GM21717 (cell line): Measurements from ENCODE around the gene AKT2.

Experiments used
- ATAC-seq: cut with Tn5 transposase; IDR thresholded peaks from one replicate; pipeline ENCODE4 v1.9.1; 2021; ENCODE audit warnings: mild to moderate bottlenecking, moderate library complexity; ENCODE audit not compliant: unreplicated experiment

The AKT2 gene

DNA sequence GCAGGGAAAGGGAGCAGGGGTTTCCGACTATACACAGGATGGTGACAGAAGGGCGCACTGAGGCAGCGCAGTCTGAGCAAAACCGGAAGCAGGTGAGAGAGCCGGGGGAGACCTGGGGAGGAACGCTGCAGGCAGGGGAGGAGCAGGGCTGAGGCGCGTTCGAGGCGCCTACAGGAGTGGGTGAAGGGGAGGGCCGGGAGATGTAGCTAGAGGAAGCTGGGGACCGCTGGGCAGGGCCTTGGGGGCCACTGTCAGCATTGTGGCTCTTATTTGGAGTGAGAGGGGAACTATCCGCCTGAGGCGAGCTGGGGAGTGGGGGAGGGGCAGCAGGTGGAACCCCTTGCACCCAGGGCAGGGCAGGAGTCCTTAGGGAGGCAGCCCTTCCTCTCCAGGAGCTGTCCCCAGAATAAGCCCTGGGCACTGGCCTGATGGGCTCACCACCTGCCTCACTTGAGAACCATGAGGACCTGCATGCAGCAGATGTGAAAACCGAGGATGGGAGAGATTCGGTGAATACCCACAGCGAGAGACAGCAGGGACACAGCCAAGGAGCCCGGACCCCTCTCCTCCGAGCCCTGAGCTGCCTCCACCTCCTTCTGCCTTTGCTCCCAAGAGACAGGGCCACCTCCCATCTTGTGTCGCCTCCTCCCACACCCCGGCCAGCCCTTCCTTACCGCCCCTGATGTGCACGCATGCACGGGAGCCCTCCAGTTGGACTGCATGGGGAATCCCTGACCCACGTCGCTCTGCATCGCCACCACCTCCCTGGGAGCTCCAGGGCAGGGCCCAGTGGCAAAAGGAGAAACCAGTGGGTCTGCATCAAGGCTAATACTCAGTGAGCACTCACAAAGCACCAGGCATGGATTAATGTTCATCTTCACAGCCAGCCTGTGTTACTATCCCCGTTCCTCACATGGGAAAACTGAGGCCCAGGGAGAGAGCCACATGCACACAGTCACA lies 10.3 kb downstream of the AKT2 start:
- no peak for ATAC-seq

DNA sequence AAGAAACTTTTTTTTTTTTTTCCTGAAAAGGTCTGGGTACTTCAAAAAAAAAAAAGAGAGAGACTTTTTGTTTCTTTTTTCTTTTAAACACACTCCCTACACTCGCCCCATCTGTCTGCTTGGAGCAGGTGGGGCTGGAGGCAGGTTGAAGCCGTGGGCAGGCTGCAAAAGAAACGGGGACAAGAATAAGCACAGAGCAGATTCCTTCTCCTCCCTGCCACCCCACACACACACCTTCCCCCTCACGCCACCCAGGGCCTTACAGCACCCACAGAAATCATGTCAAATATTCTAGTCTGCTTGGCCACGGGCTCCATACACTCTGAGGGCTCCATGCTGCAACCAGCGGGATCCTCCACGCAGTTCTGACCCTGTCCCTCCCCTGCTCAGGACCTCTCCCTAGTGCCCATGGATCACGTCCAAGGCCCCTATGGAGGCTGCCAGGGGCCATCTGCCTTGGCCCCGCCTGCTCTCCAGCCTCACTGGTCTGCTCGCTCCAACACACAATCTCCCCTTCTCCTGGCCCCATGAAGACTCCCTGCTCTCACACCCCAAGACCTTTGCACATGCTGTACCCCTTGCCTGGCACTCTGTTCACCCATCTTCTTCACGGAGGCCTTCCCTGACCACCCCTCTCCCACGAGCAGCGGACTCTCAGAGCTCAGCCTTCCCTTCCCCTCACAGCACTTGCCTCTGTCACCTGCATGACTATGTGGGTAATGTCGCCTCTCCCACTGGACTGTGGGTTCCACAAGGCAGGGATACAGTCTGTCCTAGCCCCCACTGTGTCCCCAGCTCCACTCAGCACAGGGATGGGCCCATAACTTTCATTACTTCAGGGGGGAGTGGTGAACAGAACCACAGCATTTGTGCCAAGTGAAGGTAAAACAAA lies 11.4 kb downstream of the AKT2 start:
- ATAC-seq: no peak

DNA sequence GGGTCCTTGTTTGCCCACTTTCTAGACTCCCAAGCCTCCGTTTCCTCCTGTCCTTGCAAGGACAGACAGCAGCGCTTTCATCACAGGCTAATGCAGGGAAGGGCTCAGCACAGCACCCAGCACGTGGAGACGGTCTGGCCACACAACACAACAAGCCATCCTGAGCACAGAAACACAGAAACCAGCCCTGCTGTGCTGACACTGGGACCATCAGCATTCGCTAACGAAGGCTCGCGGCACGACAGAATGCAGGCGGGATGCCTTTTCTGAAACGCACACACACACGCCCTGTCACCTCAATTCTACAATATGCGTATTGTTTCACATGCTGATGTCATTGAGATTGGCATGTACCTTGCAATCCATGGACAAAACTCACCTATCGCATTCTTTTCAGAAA lies 12.9 kb downstream of the AKT2 start:
- ATAC-seq: no peak

DNA sequence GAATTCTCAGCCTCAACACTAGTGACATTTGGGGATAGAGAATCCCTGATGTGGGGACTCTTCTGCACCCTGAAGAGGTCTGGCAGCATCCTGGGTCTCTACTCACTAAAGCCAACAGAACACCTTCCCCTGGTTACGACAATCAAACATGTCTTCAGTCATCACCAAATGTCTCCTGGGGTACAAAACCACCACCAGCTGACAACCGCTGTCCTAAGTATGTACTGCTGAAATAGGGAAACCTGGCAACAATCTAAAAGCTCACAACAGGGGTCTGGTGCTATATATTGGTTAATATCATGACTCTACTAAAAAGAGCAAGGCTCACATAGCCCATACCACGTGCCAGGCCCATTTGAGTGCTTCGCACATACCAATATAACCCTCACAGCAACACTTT lies 13.4 kb downstream of the AKT2 start:
- ATAC-seq: no peak

DNA sequence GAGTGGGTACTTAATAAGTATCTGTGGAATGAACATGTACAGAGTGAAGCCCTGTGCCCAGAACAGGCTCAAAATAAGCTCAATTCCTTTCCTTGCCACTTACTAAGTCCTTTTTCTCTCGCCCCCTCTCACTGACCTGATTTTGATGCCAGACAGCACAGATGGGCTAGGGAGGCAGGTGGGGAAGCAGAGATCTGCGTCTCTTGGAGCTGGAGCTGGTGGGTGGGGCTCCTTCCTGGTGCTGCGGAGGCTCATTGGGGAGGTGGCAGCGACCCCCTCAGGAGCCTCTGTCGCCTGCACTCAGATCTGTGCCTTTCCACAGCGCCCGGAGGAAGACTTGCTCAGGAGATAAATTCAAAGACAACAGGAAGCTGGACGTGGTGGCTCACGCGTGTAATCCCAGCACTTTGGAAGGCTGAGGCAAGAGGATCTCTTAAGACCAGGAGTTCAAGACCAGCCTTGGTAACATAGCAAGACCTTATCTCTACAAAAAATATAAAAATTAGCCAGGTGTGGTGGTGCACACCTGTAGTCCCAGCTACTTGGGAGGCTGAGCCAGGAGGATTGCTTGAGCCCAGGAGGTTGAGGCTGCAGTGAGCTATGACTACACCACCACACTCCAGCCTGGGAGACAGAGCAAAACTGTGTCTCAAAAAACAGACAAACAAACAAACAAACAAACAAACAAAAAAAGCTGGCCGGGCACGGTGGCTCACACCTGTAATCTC lies 14.6 kb downstream of the AKT2 start:
- no peak for ATAC-seq

DNA sequence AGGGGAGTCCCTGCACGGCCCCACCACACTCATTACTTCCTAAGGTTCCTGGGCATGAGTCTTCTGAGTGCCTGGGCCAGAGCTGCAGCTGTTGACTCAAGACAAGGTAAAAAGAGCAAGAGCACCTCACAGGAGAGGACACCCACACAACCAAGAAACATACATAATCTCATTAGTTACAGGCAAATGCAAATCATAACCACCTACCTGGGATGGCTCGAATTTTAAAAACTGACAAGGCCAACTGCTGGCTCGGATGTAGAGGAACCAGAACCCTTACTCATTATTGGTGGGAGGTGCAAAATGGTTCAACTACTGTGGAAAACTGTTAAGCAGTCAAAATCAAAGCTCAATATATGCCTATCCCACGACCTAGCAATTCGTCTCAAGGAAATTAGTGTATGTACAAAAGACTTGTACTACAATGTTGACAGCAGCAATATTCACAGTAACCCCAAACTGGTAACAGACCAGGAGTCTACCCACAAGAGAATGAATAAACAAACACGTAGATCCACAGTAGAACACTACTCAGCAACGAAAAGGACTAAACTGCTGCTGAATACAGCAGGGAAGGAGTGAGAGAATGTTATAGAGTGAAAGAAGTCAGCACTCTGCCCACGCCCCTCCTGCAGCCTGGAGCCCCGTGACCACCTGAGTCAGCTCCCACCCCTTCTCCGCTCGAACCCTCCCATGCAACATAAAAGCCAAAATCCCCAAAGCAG lies 15.8 kb downstream of the AKT2 start:
- no peak for ATAC-seq

DNA sequence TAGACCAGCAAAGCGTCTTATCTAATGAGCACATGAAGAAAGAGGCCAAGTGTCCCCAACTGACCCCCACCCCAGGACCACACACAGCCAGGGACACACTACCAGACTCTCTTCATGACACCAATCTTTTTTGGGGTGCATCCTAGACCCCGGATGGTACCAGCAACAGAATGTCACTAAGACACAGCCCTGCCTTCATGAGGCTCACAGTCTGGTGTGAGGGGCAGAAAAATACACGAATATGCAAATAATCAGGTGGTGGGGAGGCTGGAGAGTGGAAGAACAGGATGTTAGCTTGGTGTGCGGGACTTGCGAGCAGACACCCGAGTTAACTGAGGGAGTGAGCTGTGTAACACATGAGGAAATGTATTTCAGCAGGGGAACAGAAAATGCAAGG lies 17.5 kb downstream of the AKT2 start:
- ATAC-seq: no peak

DNA sequence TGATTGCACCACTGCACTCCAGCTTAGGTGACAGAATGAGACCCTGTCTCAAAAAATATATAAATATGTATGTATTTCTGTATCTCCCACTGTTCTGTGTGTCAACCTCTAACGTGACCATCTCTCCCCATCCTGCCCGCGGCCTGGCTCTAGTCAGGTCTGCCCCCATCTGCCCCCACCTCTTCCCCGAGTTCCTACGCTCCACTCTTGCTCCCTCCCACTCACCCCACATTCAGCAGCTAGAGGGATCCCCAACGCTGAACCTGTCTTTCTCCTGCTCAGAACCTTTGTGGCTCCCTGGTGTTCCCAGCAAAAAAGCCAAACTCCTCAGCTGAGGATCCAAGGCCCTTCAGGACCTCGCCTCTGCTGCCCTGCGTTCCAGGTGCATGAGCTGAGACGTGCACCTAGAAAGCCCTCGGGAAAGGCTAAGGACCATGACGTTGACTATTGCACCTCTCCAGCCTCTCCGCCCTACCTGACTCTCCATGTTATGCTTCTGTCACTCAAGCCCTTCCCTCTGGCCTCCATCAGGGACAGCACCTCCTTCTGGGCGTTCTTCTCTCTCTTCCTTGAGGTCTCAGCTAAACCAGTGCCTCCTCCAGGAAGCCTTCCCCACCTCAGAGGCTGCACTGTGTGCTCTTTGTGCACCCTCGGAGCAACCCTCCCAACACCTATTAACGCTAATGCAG lies 18.1 kb downstream of the AKT2 start:
- ATAC-seq: no peak

DNA sequence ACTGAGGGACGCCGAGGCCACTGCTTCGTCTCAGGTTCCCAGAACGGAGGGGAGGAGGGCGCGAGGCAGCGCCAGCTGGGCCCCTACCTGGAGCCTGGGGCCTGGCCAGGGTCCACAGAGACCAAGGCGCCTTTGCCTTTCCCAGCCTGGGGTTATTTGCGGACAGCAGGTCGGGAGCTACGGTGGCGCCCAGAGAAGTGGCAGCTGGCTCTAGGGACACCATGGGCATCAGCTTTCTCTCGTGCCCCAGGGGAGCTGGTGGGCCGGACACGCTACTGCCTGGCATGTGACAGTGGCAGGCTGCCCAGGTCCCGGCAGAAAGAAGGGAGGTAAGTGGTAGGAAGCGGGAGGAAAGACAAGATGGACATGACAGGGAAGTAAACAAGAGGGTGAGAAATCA lies 19.0 kb downstream of the AKT2 start:
- ATAC-seq: no peak

DNA sequence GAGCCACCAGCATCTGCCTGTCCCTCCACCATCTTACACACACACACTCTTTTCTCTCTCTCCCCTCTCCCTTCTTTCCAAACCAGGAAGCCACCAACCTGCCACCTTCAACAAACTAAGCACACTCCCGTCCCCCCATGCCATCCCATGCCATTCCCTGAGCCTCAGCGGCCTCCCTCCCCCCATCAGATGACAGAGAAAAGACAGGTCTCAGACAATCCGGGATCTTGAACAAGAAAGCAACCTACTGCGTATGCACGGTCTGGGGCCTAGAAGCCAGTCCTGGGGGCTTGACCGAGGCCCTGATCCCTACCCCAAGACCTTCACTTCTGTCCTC lies 19.4 kb downstream of the AKT2 start:
- no peak for ATAC-seq

DNA sequence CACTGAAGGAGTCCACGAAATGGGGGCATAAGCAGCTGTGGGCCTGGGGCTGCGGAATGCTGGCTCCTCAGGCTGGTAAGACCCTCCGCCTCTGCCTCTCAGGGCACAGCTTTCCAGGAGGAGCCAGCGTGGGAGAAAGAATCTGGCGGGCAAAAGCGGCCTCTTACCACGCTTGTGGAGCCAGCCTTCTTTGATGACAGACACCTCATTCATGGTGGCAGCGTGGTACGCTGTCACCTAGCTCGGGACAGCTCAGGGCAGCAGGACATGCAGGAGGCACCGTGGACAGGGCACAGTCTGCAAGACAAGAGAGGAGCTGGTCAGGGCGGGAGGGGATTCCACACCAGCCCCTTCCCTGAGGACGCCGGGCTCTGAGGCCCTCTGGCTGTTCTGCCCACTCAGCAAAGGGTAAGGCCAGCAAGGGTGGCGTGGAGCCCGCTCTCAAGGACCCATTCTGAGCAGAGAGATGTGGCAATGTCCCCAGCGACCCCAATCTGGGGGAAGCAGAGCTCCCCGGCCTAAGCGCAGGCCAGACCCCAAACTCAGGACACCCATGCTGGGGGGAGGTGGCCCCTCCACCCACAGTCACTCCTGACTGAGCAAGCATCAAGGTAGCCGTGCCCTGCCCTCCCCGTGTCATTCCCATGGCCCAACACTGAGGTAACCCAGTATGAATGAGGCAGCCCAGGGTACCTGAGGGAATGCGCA lies 19.9 kb downstream of the AKT2 start:
- no peak for ATAC-seq

DNA sequence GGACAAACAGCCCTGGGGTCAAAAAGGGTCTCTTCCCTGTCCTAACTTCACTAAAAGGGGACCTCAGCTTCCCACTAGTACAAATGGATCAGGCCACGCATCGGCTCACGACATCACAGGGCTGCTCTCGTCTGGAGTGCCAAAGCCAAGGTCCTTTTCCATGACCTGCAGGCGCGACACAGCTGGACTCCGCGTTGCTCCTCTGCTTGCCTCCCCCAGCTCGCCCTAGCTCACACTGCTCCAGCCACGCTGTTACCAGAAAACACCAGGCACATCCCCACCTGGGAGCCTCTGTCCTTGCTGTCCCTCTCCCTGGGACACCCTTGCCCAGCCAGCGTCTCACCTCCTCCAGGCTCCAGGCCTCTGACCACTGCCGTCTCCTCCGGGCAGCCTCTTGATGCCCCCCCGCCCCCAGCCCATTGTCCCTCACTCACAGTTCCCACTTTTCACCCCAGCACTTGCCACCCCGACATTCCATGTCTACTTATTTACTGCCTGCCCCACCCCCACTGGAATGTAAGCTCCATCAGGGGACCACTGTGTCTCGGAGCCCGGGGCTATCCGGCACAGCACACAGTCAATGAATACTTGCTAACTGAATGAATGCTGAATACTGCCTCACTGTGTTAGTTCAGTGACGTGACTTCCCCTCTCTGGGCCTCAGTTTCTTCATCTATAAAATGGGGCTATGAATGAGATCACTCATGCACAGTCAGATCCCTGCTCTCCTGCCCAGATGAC lies 20.7 kb downstream of the AKT2 start:
- ATAC-seq: no peak

DNA sequence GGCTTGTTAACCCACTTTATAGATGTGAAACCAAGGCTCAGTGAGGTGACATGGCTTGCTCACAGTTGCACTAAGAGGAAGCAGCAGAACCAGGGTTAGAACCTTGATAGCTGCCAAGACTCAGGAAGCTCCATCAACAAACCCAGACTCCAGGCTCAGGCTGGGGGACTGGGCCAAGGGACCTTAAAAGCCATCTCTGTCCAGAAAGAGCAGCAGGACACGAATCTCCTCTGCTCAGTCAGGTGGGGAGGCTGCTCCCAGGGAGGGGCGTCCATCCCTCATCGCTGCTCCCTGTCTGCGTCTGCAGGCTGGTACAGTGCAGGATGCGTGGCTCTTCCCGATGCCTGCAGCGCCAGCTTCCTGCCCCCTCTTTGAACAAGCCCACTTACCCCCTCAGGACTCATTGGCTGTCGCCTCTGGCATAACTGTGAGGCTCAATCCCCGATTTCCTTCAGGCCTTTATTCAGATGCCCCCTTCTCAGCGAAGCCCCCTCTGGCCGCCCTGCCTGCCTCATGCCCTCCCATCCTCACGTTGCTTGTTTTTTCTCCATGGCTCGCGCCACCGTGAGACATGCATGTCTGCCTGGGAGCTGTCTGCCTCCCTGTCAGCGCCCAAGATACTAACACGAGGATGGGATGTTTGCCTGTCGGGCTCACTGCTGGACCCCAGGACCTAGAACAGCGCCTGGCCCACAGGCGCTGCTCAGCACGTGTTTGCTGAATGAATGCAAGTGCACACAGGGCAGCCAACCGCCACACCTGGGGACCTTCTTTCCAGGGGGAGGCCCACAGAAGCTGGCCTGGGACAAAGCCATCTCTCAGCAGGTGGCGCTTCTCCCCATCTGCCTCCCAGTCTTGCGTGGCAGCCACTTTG lies 21.5 kb downstream of the AKT2 start:
- no peak for ATAC-seq

DNA sequence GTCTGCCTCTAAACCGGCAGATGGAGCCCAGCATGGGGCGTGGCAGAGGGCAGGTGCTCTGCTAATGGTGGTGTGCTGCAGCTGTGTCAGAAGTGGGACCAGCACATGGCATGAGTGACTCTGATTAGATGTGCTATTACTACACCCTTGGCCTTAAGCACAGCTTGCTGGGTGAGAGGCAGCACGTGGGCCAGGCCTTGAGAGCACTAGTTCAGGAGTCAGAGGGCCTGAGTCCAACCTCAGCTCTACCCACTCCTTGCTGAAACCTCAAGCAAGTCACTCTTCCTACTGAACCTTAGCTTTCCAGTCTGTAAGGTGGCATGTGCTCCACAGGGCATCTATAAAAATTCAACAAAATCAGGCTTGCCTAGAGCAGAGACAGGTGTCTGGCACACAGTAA lies 22.7 kb downstream of the AKT2 start:
- ATAC-seq: no peak

DNA sequence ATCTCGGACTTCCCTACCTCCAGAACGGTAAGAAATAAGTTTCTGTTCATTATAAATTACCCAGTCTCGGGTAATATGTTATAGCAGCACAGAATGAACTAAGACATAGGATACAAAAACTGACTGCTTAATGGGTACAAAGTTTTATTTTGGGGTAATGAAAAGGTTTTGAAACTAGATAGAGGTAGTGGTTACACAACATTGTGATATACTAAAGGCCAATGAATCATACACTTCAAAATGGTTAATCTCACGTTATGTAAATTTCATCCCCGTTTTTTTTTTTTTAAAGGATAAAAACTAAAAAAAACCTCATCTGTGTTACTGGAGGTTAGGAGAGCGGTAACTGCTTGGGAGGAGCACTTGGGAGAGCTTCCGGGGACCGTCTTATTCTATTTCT lies 23.5 kb downstream of the AKT2 start:
- no peak for ATAC-seq

DNA sequence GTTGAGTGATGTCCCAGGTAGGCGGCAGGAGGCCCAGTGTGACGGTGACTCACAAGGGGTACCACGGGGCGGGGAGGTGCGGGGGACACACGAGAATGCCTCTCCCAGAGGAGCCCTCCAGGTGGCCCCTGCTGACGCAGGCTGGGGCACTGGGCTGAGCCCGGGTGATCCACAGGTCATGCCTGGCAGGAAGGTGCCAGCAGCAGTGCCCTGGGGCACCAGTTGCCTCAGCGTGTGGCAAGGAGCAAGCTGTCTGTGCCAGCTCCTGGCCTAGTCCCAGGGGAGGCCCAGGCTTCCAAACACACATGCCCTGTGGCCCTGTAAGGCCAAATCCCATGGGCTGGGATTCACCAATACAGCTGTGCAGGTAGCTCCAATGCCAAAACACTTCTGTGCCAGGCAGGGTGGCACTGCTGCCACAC lies 28.0 kb downstream of the AKT2 start:
- no peak for ATAC-seq

DNA sequence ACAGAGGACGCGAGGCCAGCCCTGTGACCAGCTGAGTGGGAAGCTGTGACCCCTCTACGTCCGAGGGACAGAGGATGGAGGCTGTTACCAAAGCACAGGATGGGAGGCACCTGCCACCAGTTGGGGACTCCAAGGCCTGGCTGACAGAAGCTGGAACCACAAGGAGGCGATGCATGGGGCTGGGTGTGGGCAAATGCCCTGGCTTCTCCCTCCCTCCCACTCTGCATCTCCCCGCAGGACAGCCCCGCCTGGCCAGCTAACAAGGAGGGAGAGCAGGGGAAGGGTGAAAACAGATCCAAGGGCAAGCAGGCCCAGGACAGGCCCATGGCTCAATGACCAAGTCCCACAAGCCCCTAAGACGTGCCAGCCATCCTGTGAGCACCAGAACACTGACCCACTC lies 28.6 kb downstream of the AKT2 start:
- no peak for ATAC-seq

DNA sequence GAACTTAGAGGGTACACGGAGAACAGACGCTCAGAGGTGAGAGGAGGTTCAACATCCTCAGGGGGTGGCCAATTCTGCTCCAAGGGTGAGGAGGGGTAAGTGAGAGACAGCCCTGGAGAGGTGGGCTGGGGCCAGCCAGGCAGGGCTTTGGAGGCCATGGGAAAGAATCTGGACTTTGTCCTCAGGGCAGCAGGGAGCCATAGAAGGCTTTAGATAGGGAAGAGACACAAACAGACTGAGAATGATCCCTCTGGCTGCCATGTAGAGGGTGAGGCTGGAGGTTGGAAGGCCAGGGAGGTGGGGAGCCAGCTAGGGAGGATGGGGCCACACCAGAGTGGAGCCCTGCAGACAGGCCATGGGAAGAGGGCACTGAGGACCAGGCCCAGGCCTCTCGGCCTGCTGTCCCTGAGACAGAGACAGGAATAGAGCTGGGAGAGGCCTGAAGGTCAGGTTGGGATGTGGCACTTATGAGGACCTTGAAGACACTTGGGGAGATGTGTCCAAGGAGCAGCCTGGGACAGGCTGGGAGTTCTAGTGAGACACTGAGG lies 29.5 kb downstream of the AKT2 start:
- no peak for ATAC-seq
